ENCODE measurements around the gene RBM39. TPM values are rescaled to one million over a fixed set of nuclear protein-coding genes. Genes with fewer than 3 reads are reported as not detected.
A peak's percentile ranks its signal among the peaks of the same experiment; 100 is the strongest.

RBM39 gene
- total RNA-seq, 4 donors from 2014 or later: 410 to 504 (median 446) TPM

GRCh38 chr20:35771689-35772562, 29.9 kb upstream of the RBM39 start, which contains the start of gene PHF20:
Gene PHF20 (plus strand): TSS chr20:35772015. CDS start chr20:35801523, 29,508 bp downstream.
- H3K9me3 ChIP-seq: no peaks in the 10 kb centered on the region
- 4 to 9% methylated on average over 30 to 57 of the region's 87 CpGs for WGBS, 2 donors
- peak; percentile 99 for DNase-seq (ENCODE audit: low spot score in 2 of 2)
- peak within 1 kb of the TSS; percentile 95 to 98 (median 96) for H3K27ac ChIP-seq
- H3K4me1 ChIP-seq: peaks cover 0 to 83% (median 63%) of the 10 kb centered on the region in 4 donors
- peak within 1 kb of the TSS; percentile 59 to 73 (median 62) for H3K4me3 ChIP-seq
- TF ChIP-seq POLR2A (IDR thresholded peaks at IDR 0.05) (peak; percentile 87 to 99), CTCF (IDR thresholded peaks at IDR 0.05) (peak in 3 of 5 experiments; percentile 9 to 85 (median 82)), EP300 (IDR thresholded peaks at IDR 0.05) (peak; percentile 98 to 99)
- peaks cover 0 to 6% (median 0%) of the 10 kb centered on the region in 3 donors for H3K36me3 ChIP-seq
- no peaks in the 10 kb centered on the region for H3K27me3 ChIP-seq

GRCh38 chr20:35771367-35771688, 29.3 kb upstream of the RBM39 start:
- no peak for DNase-seq (ENCODE audit: low spot score in 2 of 2)
- Histone ChIP-seq H3K4me3 (peak overlapping the region in 3 of 4 donors; percentile 59 to 73 (median 63)), H3K27ac (peak overlapping the region; percentile 95 to 98 (median 96)), H3K27me3 (no peaks in the 10 kb centered on the region), H3K36me3 (peaks cover 0 to 6% (median 0%) of the 10 kb centered on the region in 3 donors), H3K4me1 (peaks cover 0 to 77% (median 60%) of the 10 kb centered on the region in 4 donors), H3K9me3 (no peaks in the 10 kb centered on the region)
- no peak for TF ChIP-seq POLR2A (IDR thresholded peaks at IDR 0.05)
- TF ChIP-seq CTCF (IDR thresholded peaks at IDR 0.05): no peak
- no peak for TF ChIP-seq EP300 (IDR thresholded peaks at IDR 0.05)
- WGBS, 2 donors: 78 to 81% methylated on average over 9 of the region's 9 CpGs

GRCh38 chr20:35768731-35769664, 26.9 kb upstream of the RBM39 start:
- Histone ChIP-seq H3K9me3 (no peaks in the 10 kb centered on the region), H3K4me3 (no peak overlapping the region), H3K27ac (peak overlapping the region; percentile 95 to 98 (median 96)), H3K4me1 (peaks cover 0 to 57% (median 48%) of the 10 kb centered on the region in 4 donors), H3K27me3 (no peaks in the 10 kb centered on the region), H3K36me3 (no peaks in the 10 kb centered on the region)
- TF ChIP-seq EP300 (IDR thresholded peaks at IDR 0.05): peak; percentile 96 to 99
- peak; percentile 76 to 83 for TF ChIP-seq POLR2A (IDR thresholded peaks at IDR 0.05)
- peak in 1 of 5 experiments; percentile 11 for TF ChIP-seq CTCF (IDR thresholded peaks at IDR 0.05)
- peak; percentile 100 for DNase-seq (ENCODE audit: low spot score in 2 of 2)
- 24 to 32% methylated on average over 5 of the region's 5 CpGs for WGBS, 2 donors

GRCh38 chr20:35767683-35768481, 25.8 kb upstream of the RBM39 start:
- Histone ChIP-seq H3K27ac (peak overlapping the region; percentile 95 to 98 (median 96)), H3K36me3 (no peaks in the 10 kb centered on the region), H3K9me3 (no peaks in the 10 kb centered on the region), H3K27me3 (no peaks in the 10 kb centered on the region), H3K4me3 (no peak overlapping the region), H3K4me1 (peaks cover 0 to 47% (median 37%) of the 10 kb centered on the region in 4 donors)
- peak in 1 of 2 donors; percentile 44 for TF ChIP-seq POLR2A (IDR thresholded peaks at IDR 0.05)
- peak in 1 of 2 donors; percentile 75 for TF ChIP-seq EP300 (IDR thresholded peaks at IDR 0.05)
- TF ChIP-seq CTCF (IDR thresholded peaks at IDR 0.05): no peak
- WGBS, 2 donors: 39 to 41% methylated on average over 12 of the region's 12 CpGs
- DNase-seq (ENCODE audit: low spot score in 2 of 2): peak; percentile 41 to 55

Measured in tibial nerve (tissue), 4 donors.